ENCODE measurements around the gene GOLGA2.

DNA sequence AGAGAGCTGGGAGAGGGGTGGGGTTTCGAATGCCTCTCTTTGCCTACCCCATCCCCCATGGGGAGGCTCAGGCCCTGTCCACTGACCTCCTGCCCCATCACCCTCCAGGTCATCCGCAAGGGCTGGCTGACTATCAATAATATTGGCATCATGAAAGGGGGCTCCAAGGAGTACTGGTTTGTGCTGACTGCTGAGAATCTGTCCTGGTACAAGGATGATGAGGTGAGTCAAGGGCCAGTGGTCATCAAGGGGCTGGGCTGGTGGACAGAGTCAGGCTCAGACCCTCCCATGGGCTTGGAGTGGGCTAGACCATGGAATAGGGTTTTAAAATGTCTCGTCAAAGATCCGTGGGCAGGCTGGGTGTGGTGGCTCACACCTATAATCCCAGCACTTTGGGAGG, 33.7 kb downstream of the GOLGA2 start:
- TF ChIP-seq, protein P1, sequence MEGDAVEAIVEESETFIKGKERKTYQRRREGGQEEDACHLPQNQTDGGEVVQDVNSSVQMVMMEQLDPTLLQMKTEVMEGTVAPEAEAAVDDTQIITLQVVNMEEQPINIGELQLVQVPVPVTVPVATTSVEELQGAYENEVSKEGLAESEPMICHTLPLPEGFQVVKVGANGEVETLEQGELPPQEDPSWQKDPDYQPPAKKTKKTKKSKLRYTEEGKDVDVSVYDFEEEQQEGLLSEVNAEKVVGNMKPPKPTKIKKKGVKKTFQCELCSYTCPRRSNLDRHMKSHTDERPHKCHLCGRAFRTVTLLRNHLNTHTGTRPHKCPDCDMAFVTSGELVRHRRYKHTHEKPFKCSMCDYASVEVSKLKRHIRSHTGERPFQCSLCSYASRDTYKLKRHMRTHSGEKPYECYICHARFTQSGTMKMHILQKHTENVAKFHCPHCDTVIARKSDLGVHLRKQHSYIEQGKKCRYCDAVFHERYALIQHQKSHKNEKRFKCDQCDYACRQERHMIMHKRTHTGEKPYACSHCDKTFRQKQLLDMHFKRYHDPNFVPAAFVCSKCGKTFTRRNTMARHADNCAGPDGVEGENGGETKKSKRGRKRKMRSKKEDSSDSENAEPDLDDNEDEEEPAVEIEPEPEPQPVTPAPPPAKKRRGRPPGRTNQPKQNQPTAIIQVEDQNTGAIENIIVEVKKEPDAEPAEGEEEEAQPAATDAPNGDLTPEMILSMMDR (IDR thresholded peaks at IDR 0.05) = no peak
- TF ChIP-seq EZH2 (IDR thresholded peaks at IDR 0.05) = no peak
- TF ChIP-seq EZH2phosphoT487 (IDR thresholded peaks at IDR 0.05) = no peak

All from neural progenitor cell (in vitro differentiated cells).